SH-SY5Y (cell line): ENCODE results near the gene MAPK12.

Experiments
- GATA2 ChIP-seq: IDR thresholded peaks from 2 replicates; pipeline ENCODE4 v1.6.1; 2011; ENCODE audit warnings: mild to moderate bottlenecking, low read depth, low read length
- GATA3 ChIP-seq: IDR thresholded peaks from 2 replicates; pipeline ENCODE4 v1.6.1; 2011; ENCODE audit warnings: low read depth, mild to moderate bottlenecking, low read length, moderate library complexity

- no peak for TF ChIP-seq GATA2
- no peak for TF ChIP-seq GATA3
These were observed 32.8 kb upstream of the MAPK12 start for GRCh38 chr22:50294319-50294656.
